Measurements from ENCODE around the gene NELL1. TPM values are rescaled to one million over a fixed set of nuclear protein-coding genes. Genes with fewer than 3 reads are reported as not detected.

Gene NELL1
- total RNA-seq, 2 donors from 2014 or later, result 0.09 to 0.11 TPM

GRCh38 chr11:21489416-21490115, 820.2 kb downstream of the NELL1 start:
- H3K36me3 Mint-ChIP-seq (ENCODE audit: low read depth), result no peaks in the 10 kb centered on the region
- WGBS, 2 experiments (ENCODE audit: insufficient coverage in 1 of 2, insufficient read length in 1 of 2), result 96% methylated on average over 2 of the region's 2 CpGs; no CpG with 5 or more reads in 1 of the 2 experiments
- TF ChIP-seq CTCF (conservative IDR thresholded peaks at IDR 0.05), result no peak

GRCh38 chr11:21492931-21493330, 823.5 kb downstream of the NELL1 start:
- no peak overlapping the region for H3K27ac Mint-ChIP-seq
- H3K27ac ChIP-seq (ENCODE audit: low read depth, low read length), result no peak overlapping the region

More at GRCh38 chr11:21489416-21490115, 820.2 kb downstream of the NELL1 start:
- Mint-ChIP-seq H3K27ac (no peak overlapping the region), H3K4me3 (no peak overlapping the region), H3K9me3 (peaks cover 6% of the 10 kb centered on the region), H3K27me3 (ENCODE audit: insufficient read depth) (no peaks in the 10 kb centered on the region), H3K4me1 (no peaks in the 10 kb centered on the region)
- Histone ChIP-seq H3K27me3 (ENCODE audit: control insufficient read depth, insufficient read depth, low read length, poor library complexity, severe bottlenecking) (no peaks in the 10 kb centered on the region), H3K4me1 (ENCODE audit: control insufficient read depth, insufficient read depth, low read length) (no peaks in the 10 kb centered on the region), H3K9ac (ENCODE audit: extremely low read depth, low read length, poor library complexity, severe bottlenecking) (no peak overlapping the region), H3K27ac (ENCODE audit: low read depth, low read length) (no peak overlapping the region), H3K4me3 (ENCODE audit: low read length) (no peak overlapping the region), H3K36me3 (ENCODE audit: control insufficient read depth, insufficient read depth, low read length) (no peaks in the 10 kb centered on the region), H3K9me3 (ENCODE audit: control insufficient read depth, low read length) (peaks cover 10% of the 10 kb centered on the region)
- DNase-seq, result no peak

GRCh38 chr11:21494946-21495345, 825.6 kb downstream of the NELL1 start:
- H3K9me3 ChIP-seq (ENCODE audit: control insufficient read depth, low read length), result peaks cover 10% of the 10 kb centered on the region
- no peak overlapping the region for H3K4me3 Mint-ChIP-seq
- H3K9ac ChIP-seq (ENCODE audit: extremely low read depth, low read length, poor library complexity, severe bottlenecking), result no peak overlapping the region
- WGBS, 2 experiments (ENCODE audit: insufficient coverage in 1 of 2, insufficient read length in 1 of 2), result 95 to 100% methylated on average over 2 to 4 of the region's 4 CpGs
- no peak overlapping the region for H3K4me3 ChIP-seq (ENCODE audit: low read length)
- no peaks in the 10 kb centered on the region for H3K27me3 Mint-ChIP-seq (ENCODE audit: insufficient read depth)
- no peak overlapping the region for H3K27ac ChIP-seq (ENCODE audit: low read depth, low read length)
- no peak for DNase-seq
- no peak overlapping the region for H3K27ac Mint-ChIP-seq
- H3K36me3 ChIP-seq (ENCODE audit: control insufficient read depth, insufficient read depth, low read length), result no peaks in the 10 kb centered on the region
- H3K4me1 ChIP-seq (ENCODE audit: control insufficient read depth, insufficient read depth, low read length), result no peaks in the 10 kb centered on the region
- no peaks in the 10 kb centered on the region for H3K36me3 Mint-ChIP-seq (ENCODE audit: low read depth)
- TF ChIP-seq CTCF (conservative IDR thresholded peaks at IDR 0.05), result no peak
- no peaks in the 10 kb centered on the region for H3K27me3 ChIP-seq (ENCODE audit: control insufficient read depth, insufficient read depth, low read length, poor library complexity, severe bottlenecking)
- peaks cover 6% of the 10 kb centered on the region for H3K9me3 Mint-ChIP-seq
- no peaks in the 10 kb centered on the region for H3K4me1 Mint-ChIP-seq

More at GRCh38 chr11:21492931-21493330, 823.5 kb downstream of the NELL1 start:
- Histone ChIP-seq H3K9me3 (ENCODE audit: control insufficient read depth, low read length) (peaks cover 10% of the 10 kb centered on the region), H3K4me3 (ENCODE audit: low read length) (no peak overlapping the region), H3K9ac (ENCODE audit: extremely low read depth, low read length, poor library complexity, severe bottlenecking) (no peak overlapping the region), H3K27me3 (ENCODE audit: control insufficient read depth, insufficient read depth, low read length, poor library complexity, severe bottlenecking) (no peaks in the 10 kb centered on the region), H3K4me1 (ENCODE audit: control insufficient read depth, insufficient read depth, low read length) (no peaks in the 10 kb centered on the region), H3K36me3 (ENCODE audit: control insufficient read depth, insufficient read depth, low read length) (no peaks in the 10 kb centered on the region)
- TF ChIP-seq CTCF (conservative IDR thresholded peaks at IDR 0.05), result no peak
- no peaks in the 10 kb centered on the region for H3K27me3 Mint-ChIP-seq (ENCODE audit: insufficient read depth)
- no peaks in the 10 kb centered on the region for H3K4me1 Mint-ChIP-seq
- peaks cover 6% of the 10 kb centered on the region for H3K9me3 Mint-ChIP-seq
- no peak overlapping the region for H3K4me3 Mint-ChIP-seq
- no peaks in the 10 kb centered on the region for H3K36me3 Mint-ChIP-seq (ENCODE audit: low read depth)
- no peak for DNase-seq
- WGBS, 2 experiments (ENCODE audit: insufficient coverage in 1 of 2, insufficient read length in 1 of 2), result 100% methylated on average over 1 of the region's 1 CpG; no CpG with 5 or more reads in 1 of the 2 experiments
